Cardiac muscle cell (in vitro differentiated cells and primary cell): Measurements from ENCODE around the gene GOLIM4. TPM values are rescaled to one million over a fixed set of nuclear protein-coding genes. Genes with fewer than 3 reads are reported as not detected.

Source experiments
- DNase-seq, 2 donors: peaks; one replicate each; pipeline versions ENCODE4 v3.0.0 to v3.0.0-alpha.2; 2010 to 2017; ENCODE audit warnings: low read depth in 1 of 2, low spot score in 1 of 2
- H3K27ac ChIP-seq: fragments of 200-600 bp; sonication (generic); 2 replicates; pipeline ENCODE4 v1.5.1; 2016
- H3K27me3 ChIP-seq: fragments of 200-600 bp; sonication (generic); 2 replicates; pipeline ENCODE4 v1.6.0; 2016; ENCODE audit warnings: control low read depth
- H3K36me3 ChIP-seq: fragments of 200-600 bp; sonication (generic); 2 replicates; pipeline ENCODE4 v1.5.1; 2016; ENCODE audit warnings: control low read depth
- H3K4me1 ChIP-seq: fragments of 200-600 bp; sonication (generic); 2 replicates; pipeline ENCODE4 v1.8.1; 2017; ENCODE audit warnings: low read depth, mild to moderate bottlenecking, mixed run types
- H3K4me3 ChIP-seq: fragments of 200-600 bp; sonication (generic); 2 replicates; pipeline ENCODE4 v1.5.1; 2016; ENCODE audit warnings: mild to moderate bottlenecking
- H3K9me3 ChIP-seq: fragments of 200-600 bp; sonication (generic); 2 replicates; pipeline ENCODE4 v1.5.1; 2017; ENCODE audit warnings: low read depth, mild to moderate bottlenecking, control low read depth
- CTCF ChIP-seq: IDR thresholded peaks from 2 replicates; pipeline ENCODE4 v1.5.1; 2012; ENCODE audit warnings: low read depth, mild to moderate bottlenecking, low read length
- polyA plus RNA-seq: library from polyadenylated mRNA; unstranded; fragments of >200 nt; fragmentation: Nextera tagmentation; extraction: Ambion mirVana; gene quantifications from 2 replicates; pipeline ENCODE4 v1.2.1, GENCODE V29; 2016
- total RNA-seq: library from RNA; depleted of rRNA; stranded (reverse); fragments of >200 nt; gene quantifications from 2 replicates; pipeline ENCODE4 v1.2.3, GENCODE V29; 2016

Gene GOLIM4
- total and polyA plus RNA-seq, 2 experiments from 2014 or later, result 61.9 to 210 TPM

GRCh38 chr3:167992381-167992780 is 103.3 kb downstream of the GOLIM4 start:
- Histone ChIP-seq H3K9me3 (no peaks in the 10 kb centered on the region), H3K36me3 (no peaks in the 10 kb centered on the region), H3K4me1 (no peaks in the 10 kb centered on the region), H3K27ac (no peak overlapping the region), H3K4me3 (no peak overlapping the region), H3K27me3 (no peaks in the 10 kb centered on the region)
- DNase-seq, result no peak
- no peak for TF ChIP-seq CTCF

GRCh38 chr3:167991213-167991612 is 104.5 kb downstream of the GOLIM4 start:
- DNase-seq, result no peak
- no peaks in the 10 kb centered on the region for H3K4me1 ChIP-seq
- H3K36me3 ChIP-seq, result no peaks in the 10 kb centered on the region
- no peak overlapping the region for H3K27ac ChIP-seq
- no peak overlapping the region for H3K4me3 ChIP-seq
- no peaks in the 10 kb centered on the region for H3K27me3 ChIP-seq
- TF ChIP-seq CTCF, result no peak
- H3K9me3 ChIP-seq, result no peaks in the 10 kb centered on the region

GRCh38 chr3:167989999-167990398 is 105.7 kb downstream of the GOLIM4 start:
- no peak for TF ChIP-seq CTCF
- Histone ChIP-seq H3K4me3 (no peak overlapping the region), H3K9me3 (no peaks in the 10 kb centered on the region), H3K27me3 (no peaks in the 10 kb centered on the region), H3K36me3 (no peaks in the 10 kb centered on the region), H3K4me1 (no peaks in the 10 kb centered on the region), H3K27ac (no peak overlapping the region)
- no peak for DNase-seq

GRCh38 chr3:167989066-167989465 is 106.7 kb downstream of the GOLIM4 start:
- Histone ChIP-seq H3K4me1 (no peaks in the 10 kb centered on the region), H3K27me3 (no peaks in the 10 kb centered on the region), H3K27ac (no peak overlapping the region), H3K9me3 (no peaks in the 10 kb centered on the region), H3K36me3 (no peaks in the 10 kb centered on the region), H3K4me3 (no peak overlapping the region)
- DNase-seq, result no peak
- TF ChIP-seq CTCF, result no peak

GRCh38 chr3:167983583-167983982 is 112.1 kb downstream of the GOLIM4 start:
- Histone ChIP-seq H3K27me3 (no peaks in the 10 kb centered on the region), H3K36me3 (no peaks in the 10 kb centered on the region), H3K27ac (no peak overlapping the region), H3K4me3 (no peak overlapping the region), H3K4me1 (no peaks in the 10 kb centered on the region), H3K9me3 (no peaks in the 10 kb centered on the region)
- DNase-seq, result no peak
- no peak for TF ChIP-seq CTCF

- H3K9me3 ChIP-seq, result no peaks in the 10 kb centered on the region
- no peak overlapping the region for H3K27ac ChIP-seq
- no peaks in the 10 kb centered on the region for H3K36me3 ChIP-seq
- DNase-seq, result no peak
- H3K27me3 ChIP-seq, result no peaks in the 10 kb centered on the region
- H3K4me3 ChIP-seq, result no peak overlapping the region
- H3K4me1 ChIP-seq, result peaks cover 2% of the 10 kb centered on the region
- TF ChIP-seq CTCF, result no peak
Measured at GRCh38 chr3:167978486-167978885, 117.2 kb downstream of the GOLIM4 start.
